Head of caudate nucleus (tissue), 42 donors: ENCODE measurements around the gene CDH26.
"Not testable (repeated sequence)": the region's sequence is repeated elsewhere in the genome, so short reads cannot be mapped to it uniquely, and the experiment has no call there.

ENCODE experiments used
- DNase-seq, 42 donors: peaks; one replicate each; pipeline versions ENCODE4 v3.0.0 to v3.0.0-alpha.2; 2020 to 2021; ENCODE audit warnings: mixed read lengths in 7 of 42
- intact Hi-C: fragments of 100-400 bp; cut with DNase I; formaldehyde crosslinking; loops from one replicate; pipeline ENCODE4 v1.15.0; 2022

CDH26 gene

GRCh38 chr20:59939052-59939878 is 19.0 kb upstream of the CDH26 start:
- intact Hi-C loops, result loop anchor here (10.0 kb wide), 1 partner anchor 154 kb away; no protein-coding TSS in a partner anchor
- peak in 1 of 42 donors; percentile 22 for DNase-seq

GRCh38 chr20:59939879-59940128 is 18.4 kb upstream of the CDH26 start:
- intact Hi-C loops, result loop anchor here (5.0 to 10.0 kb wide), 2 partner anchors 117 to 155 kb away; no protein-coding TSS in a partner anchor
- peak in 9 of 42 donors; percentile 12 to 62 (median 30) for DNase-seq

DNA sequence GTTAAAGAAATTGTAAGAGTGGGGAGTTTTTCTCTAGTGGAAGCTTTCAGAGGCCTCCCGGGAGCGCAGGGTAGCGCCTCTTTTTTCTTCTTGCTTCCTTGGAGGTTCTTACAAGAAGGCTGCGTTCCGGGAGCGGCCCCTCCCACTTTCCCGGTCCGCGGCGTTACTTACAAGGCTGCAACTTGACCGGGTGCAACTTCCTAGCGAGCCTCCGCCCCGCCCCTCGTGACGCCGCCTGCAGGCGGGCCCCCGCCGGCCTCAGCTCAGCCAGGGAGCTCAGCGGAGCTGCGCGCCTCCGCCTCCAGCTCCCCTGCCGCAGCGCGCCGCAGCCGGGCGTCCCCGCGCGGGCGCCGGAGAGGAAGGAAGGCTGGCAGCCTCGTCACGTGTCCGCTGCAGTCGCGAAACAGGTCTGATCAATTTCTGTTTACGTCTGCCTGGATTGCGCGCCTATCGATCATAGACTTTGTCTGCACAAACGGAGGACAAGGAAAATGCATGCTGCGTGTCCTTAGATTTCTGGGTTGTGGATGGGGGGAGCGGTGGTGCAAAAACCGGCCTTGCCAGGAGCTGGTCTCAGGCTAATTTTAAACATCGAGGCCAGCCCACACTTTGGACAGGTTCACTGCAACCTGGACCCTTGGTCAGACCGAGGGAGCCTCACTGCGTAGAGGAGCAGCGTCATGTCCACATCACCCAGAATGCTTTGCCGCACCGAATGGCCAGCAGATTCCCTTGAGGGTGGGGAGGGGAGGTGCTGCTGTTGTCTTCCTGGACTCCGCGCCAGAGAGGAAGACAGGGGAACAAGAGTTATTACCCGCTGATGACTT is 17.9 kb upstream of the CDH26 start, which contains the start of the genes FAM217B and PPP1R3D:
Gene FAM217B, plus strand, starts transcription at position 261 of the 827 bp plus-strand sequence. CDS start 3,555 bp downstream, outside the sequence.
Gene PPP1R3D, minus strand, starts transcription at position 177 of the 827 bp plus-strand sequence. CDS start 374 bp downstream, outside the sequence.
- intact Hi-C loops, result loop anchor here (5.0 kb wide), 1 partner anchor 117 kb away; no protein-coding TSS in a partner anchor
- DNase-seq, result peak; percentile 86 to 97 (median 95)

DNA sequence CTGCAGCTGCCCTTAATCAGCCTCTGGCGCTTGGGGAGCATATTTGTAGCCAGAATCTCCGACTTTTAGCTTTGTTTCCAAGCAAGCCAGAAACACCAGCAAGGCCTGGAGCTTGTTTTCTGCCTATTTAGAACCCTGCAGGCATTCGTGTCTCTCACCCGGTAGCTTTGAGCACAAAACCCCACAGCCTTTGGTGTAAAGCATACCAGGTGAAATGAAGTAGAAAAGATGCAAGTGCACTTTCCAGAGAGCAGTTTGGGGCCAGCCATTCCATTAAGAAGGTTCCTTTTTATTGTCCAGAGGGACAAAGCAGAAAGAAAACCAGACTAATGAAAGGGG is 17.3 kb upstream of the CDH26 start:
- intact Hi-C loops, result loop anchor here (5.0 kb wide), 1 partner anchor 116 kb away; no protein-coding TSS in a partner anchor
- DNase-seq, result no peak

- intact Hi-C loops, result loop anchor here (5.0 kb wide), 1 partner anchor 115 kb away; no protein-coding TSS in a partner anchor
- DNase-seq, result no peak
These were observed 16.0 kb upstream of the CDH26 start for GRCh38 chr20:59942245-59942644.

DNA sequence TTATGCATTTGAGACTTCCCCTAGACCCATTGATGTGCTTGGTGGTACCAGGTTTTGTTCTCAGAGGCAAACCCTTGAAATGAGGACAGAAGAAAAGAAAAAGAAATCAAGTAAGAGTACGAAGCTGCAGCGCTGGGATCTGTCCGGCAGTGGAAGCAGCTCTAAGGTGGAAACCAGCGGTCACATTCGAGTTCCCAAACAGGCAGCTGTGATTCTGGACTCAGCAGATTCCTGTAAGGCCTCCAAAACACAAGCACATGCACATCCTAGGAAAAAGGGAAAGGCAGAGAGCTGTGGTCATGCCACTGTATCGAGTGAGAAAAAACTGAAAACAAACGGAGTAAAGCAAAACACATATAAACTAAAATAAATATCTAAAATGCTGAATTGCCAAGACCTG is 13.5 kb upstream of the CDH26 start:
- no peak for DNase-seq
- intact Hi-C loops, result loop anchor here (5.0 kb wide), 1 partner anchor 113 kb away; no protein-coding TSS in a partner anchor

DNA sequence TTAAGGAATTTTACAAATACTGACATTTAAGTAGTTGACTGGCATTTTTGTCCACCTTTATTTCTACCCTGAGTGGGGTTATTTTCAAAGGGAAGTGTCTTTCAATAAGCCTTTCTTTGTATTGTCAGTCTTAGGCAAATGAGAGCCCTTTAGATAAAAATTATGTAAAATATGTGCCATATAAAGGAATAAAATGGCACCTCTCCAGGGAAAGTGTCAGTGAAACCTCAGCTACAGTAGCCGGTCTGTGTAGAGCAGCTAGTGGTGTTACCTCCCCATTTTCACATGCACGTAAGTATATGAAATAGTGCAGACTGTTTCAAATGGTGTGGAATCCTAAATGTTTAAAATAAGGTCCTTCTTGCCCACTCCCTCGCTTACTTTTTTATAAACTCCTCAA is 13.0 kb upstream of the CDH26 start:
- intact Hi-C loops, result no loop called here
- DNase-seq, result no peak

GRCh38 chr20:59945731-59946130 is 12.5 kb upstream of the CDH26 start:
- no peak for DNase-seq
- intact Hi-C loops, result no loop called here

GRCh38 chr20:59947376-59947775 is 10.8 kb upstream of the CDH26 start:
- intact Hi-C loops, result no loop called here
- DNase-seq, result no peak

DNA sequence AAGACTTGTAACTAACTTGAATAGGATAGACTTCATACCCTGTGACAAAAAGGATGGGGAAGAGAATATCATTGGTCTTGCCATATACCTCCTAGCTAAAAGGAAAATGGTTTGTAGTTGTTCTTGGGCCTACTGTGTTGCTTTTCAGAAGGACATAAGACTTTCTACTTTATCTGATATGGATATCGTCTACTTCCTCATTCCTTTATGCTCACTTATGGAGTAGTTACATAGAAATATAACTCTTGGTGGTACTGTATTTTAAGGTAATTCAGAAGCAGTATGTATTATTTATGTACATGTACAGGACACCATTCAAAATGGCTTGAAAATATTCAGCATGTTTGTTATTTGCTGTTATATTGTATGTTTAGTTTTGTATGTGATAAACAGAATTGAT is 10.0 kb upstream of the CDH26 start:
- intact Hi-C loops, result no loop called here
- DNase-seq, result no peak

- intact Hi-C loops, result no loop called here
These were observed 9.1 kb upstream of the CDH26 start for GRCh38 chr20:59948828-59949720.

GRCh38 chr20:59949911-59950310 is 8.3 kb upstream of the CDH26 start:
- DNase-seq, result no peak
- intact Hi-C loops, result no loop called here

More at GRCh38 chr20:59948828-59949720, 9.1 kb upstream of the CDH26 start:
- peak in 18 of 42 donors; percentile 41 to 78 (median 53) for DNase-seq

- intact Hi-C loops, result no loop called here
- no peak for DNase-seq
These were observed 3.5 kb upstream of the CDH26 start for GRCh38 chr20:59954718-59955117.

- intact Hi-C loops, result no loop called here
- peak in 18 of 42 donors; percentile 14 to 75 (median 49) for DNase-seq
These were observed 3.0 kb upstream of the CDH26 start for GRCh38 chr20:59955131-59955796.

- intact Hi-C loops, DNase-seq: not testable (repeated sequence)
These were observed 655 bp upstream of the CDH26 start for GRCh38 chr20:59957568-59957967.

- intact Hi-C loops, result no loop called here
These were observed 403 bp downstream of the CDH26 start for GRCh38 chr20:59958626-59959025.

DNA sequence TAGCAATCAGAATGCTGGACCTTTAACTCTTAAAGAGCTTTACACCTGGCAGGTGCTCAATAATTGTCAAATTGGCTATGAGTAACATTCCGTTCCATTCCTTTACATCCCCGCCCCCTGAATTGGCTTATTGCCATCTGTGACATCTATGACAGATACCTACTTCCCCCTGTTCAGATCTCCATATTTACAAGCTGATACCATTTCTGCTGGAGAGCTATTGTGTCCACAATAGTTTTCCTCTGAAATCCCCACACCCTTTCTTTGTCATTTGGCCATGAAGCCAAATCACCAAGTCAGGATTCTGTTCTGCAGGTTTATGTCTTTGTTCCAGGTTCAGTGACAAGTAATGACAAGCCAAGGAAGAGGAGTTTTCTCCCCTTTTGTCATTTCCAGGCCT is 3.2 kb downstream of the CDH26 start:
- intact Hi-C loops, result no loop called here
- DNase-seq, result no peak

More at GRCh38 chr20:59958626-59959025, 403 bp downstream of the CDH26 start:
- DNase-seq, result no peak

DNA sequence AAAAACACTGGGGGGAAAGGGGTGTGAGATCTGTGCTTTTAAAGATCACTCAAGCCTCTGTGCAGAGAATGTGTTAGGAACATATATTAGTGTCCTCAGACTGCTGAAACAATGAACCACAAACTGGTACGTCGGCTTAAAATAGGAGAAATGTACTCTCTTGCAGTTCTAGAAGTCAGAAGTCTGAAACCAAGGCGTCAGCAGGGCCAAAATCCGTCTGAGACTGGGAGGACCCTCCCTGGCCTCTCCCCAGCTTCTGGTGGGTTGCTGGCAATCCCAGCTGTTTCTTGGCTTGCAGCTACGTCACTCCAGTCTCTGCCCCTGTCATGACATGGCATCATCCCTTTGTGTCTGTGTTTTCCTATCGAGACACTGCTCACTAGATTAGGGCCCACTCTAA is 3.9 kb downstream of the CDH26 start:
- intact Hi-C loops, result no loop called here

More for the DNA sequence above, 3.9 kb downstream of the CDH26 start:
- DNase-seq, result no peak
